ENCODE data around the gene URGCP.

The URGCP gene

GRCh38 chr7:43870316-43870715, 36.1 kb downstream of the URGCP start:
- H3K4me3 ChIP-seq (ENCODE audit: low read depth, low read length) = no peak overlapping the region
- no peak for TF ChIP-seq CTCF (IDR thresholded peaks at IDR 0.05; ENCODE audit: low read depth, low read length)
- no peak for DNase-seq (ENCODE audit: low read depth, low spot score)
- in situ Hi-C loops (cut with HindIII; ENCODE audit: low sequenced_read_pairs) = no loop called here

- in situ Hi-C loops (cut with HindIII; ENCODE audit: low sequenced_read_pairs) = no loop called here
- peak overlapping the region; percentile 71 for H3K4me3 ChIP-seq (ENCODE audit: low read depth, low read length)
- TF ChIP-seq CTCF (IDR thresholded peaks at IDR 0.05; ENCODE audit: low read depth, low read length) = no peak
- peak; percentile 88 for DNase-seq (ENCODE audit: low read depth, low spot score)
These were observed 36.5 kb downstream of the URGCP start for GRCh38 chr7:43869867-43870240.

- no peak for TF ChIP-seq CTCF (IDR thresholded peaks at IDR 0.05; ENCODE audit: low read depth, low read length)
- in situ Hi-C loops (cut with HindIII; ENCODE audit: low sequenced_read_pairs) = no loop called here
These were observed 37.2 kb downstream of the URGCP start, which contains the start of gene MRPS24 for GRCh38 chr7:43869006-43869866. Gene MRPS24 (minus strand): TSS chr7:43869517. CDS start chr7:43869495, 22 bp downstream.

GRCh38 chr7:43868681-43869005, 37.8 kb downstream of the URGCP start:
- TF ChIP-seq CTCF (IDR thresholded peaks at IDR 0.05; ENCODE audit: low read depth, low read length) = no peak
- in situ Hi-C loops (cut with HindIII; ENCODE audit: low sequenced_read_pairs) = no loop called here
- peak overlapping the region; percentile 71 for H3K4me3 ChIP-seq (ENCODE audit: low read depth, low read length)
- DNase-seq (ENCODE audit: low read depth, low spot score) = no peak

More at GRCh38 chr7:43869006-43869866, 37.2 kb downstream of the URGCP start, which contains the start of gene MRPS24:
- peak; percentile 96 for DNase-seq (ENCODE audit: low read depth, low spot score)
- peak within 1 kb of the TSS; percentile 71 for H3K4me3 ChIP-seq (ENCODE audit: low read depth, low read length)

- H3K4me3 ChIP-seq (ENCODE audit: low read depth, low read length) = peak overlapping the region; percentile 71
- in situ Hi-C loops (cut with HindIII; ENCODE audit: low sequenced_read_pairs) = no loop called here
- no peak for TF ChIP-seq CTCF (IDR thresholded peaks at IDR 0.05; ENCODE audit: low read depth, low read length)
- DNase-seq (ENCODE audit: low read depth, low spot score) = no peak
These were observed 38.2 kb downstream of the URGCP start for GRCh38 chr7:43868181-43868580.

GRCh38 chr7:43865277-43865676, 41.1 kb downstream of the URGCP start:
- DNase-seq (ENCODE audit: low read depth, low spot score) = no peak
- TF ChIP-seq CTCF (IDR thresholded peaks at IDR 0.05; ENCODE audit: low read depth, low read length) = no peak
- in situ Hi-C loops (cut with HindIII; ENCODE audit: low sequenced_read_pairs) = no loop called here
- no peak overlapping the region for H3K4me3 ChIP-seq (ENCODE audit: low read depth, low read length)
